ENCODE results near the gene THG1L.

DNA sequence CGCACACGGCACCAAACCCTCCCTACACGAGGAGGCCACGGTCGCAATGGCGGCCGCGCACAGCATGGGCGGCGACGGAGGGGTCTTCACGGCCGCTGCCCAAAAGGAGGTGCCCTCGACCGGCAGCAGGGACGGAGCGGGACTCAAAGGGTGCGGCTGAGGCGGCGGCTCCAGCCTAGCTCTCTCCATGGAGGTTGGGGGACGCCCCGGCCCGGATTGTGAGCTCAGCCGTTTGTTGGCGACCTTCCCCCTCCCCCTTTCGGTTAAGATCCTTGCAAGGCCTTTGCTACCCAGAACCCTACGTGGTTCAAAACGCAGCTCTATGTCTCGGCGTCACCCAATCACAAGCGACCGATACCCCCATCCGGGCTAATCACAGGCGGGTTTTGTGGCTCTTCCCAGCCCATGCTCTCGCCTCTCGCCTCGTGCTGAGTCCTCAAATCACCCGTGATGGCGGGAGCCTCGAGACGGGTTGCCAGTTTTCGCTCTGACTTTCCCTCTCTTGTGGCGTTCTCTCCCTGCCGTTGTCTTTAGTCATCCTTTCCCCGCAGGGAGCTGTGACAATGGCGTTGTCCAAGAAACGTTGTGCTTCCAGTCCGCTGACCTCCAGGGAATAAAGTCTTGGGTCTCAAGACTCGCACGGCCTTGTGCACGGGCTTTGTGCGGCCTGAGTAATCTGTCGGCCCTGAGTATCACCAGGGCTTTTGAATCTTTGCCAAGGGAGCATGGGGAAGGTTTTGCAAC is 40.4 kb upstream of the THG1L start:
- no peak for TF ChIP-seq ZNF274 (IDR thresholded peaks at IDR 0.05; ENCODE audit: low read depth, low read length)
- no peak for TF ChIP-seq YY1 (IDR thresholded peaks at IDR 0.05; ENCODE audit: insufficient read depth, insufficient read length)
- no peak for TF ChIP-seq SUZ12 (IDR thresholded peaks at IDR 0.05; ENCODE audit: extremely low read depth, insufficient read depth, insufficient read length)

Measured in NT2/D1 (cell line).